Activated CD4-positive, alpha-beta T cell treated with anti-CD3 and anti-CD28 coated beads, Interleukin-10, Interleukin-2, amounts not matched to agents 100 ng/mL and 50 ng/mL, durations not matched to agents 16 hours and 8 hours (primary cell): Measurements from ENCODE around the gene TMEM141.

Experiments
- DNase-seq: peaks from one replicate; pipeline ENCODE4 v3.0.0-alpha.2; 2020

Gene TMEM141

GRCh38 chr9:136790640-136791515 is at the start of gene TMEM141:
Gene TMEM141 (plus strand): TSS chr9:136791344. CDS start chr9:136791371, 27 bp downstream.
- DNase-seq: peak; percentile 100

- DNase-seq: peak; percentile 49
Observed at GRCh38 chr9:136741883-136742571, 49.1 kb upstream of the TMEM141 start.

- no peak for DNase-seq
Observed at GRCh38 chr9:136742591-136743391, 48.4 kb upstream of the TMEM141 start, which contains the start of gene LCN10. Gene LCN10 (minus strand): TSS chr9:136742940. CDS start chr9:136742903, 37 bp downstream.

- no peak for DNase-seq
Observed at GRCh38 chr9:136743639-136744211, 47.4 kb upstream of the TMEM141 start.

GRCh38 chr9:136744773-136745172 is 46.4 kb upstream of the TMEM141 start:
- DNase-seq: no peak

- no peak for DNase-seq
Observed at GRCh38 chr9:136745389-136746154, 45.6 kb upstream of the TMEM141 start.

GRCh38 chr9:136746155-136746490 is 45.0 kb upstream of the TMEM141 start:
- DNase-seq: no peak

GRCh38 chr9:136746621-136747020 is 44.5 kb upstream of the TMEM141 start:
- DNase-seq: no peak

- DNase-seq: no peak
Observed at GRCh38 chr9:136747161-136748060, 43.7 kb upstream of the TMEM141 start.

GRCh38 chr9:136748201-136748600 is 42.9 kb upstream of the TMEM141 start, which contains the start of gene LCN6:
Gene LCN6 (minus strand): TSS chr9:136748525. CDS start chr9:136748483, 42 bp downstream.
- DNase-seq: no peak

- no peak for DNase-seq
Observed at GRCh38 chr9:136748666-136749611, 42.2 kb upstream of the TMEM141 start.

- DNase-seq: peak; percentile 79
Observed at GRCh38 chr9:136750526-136750925, 40.6 kb upstream of the TMEM141 start.

- no peak for DNase-seq
Observed at GRCh38 chr9:136751244-136751643, 39.9 kb upstream of the TMEM141 start.

- no peak for DNase-seq
Observed at GRCh38 chr9:136751814-136752213, 39.3 kb upstream of the TMEM141 start.

- DNase-seq: no peak
Observed at GRCh38 chr9:136753371-136754058, 37.6 kb upstream of the TMEM141 start.

GRCh38 chr9:136754059-136754572 is 37.0 kb upstream of the TMEM141 start:
- no peak for DNase-seq

GRCh38 chr9:136754626-136755301 is 36.4 kb upstream of the TMEM141 start:
- DNase-seq: no peak
